GM06990 (cell line): ENCODE measurements around the gene SORBS1.

Experiments
- DNase-seq: peaks from one replicate; pipeline ENCODE4 v3.0.0-alpha.2; 2011; ENCODE audit not compliant: insufficient read length; ENCODE audit errors: extremely low read depth
- H3K27me3 ChIP-seq: replicated peaks from 2 replicates; pipeline ENCODE4 v1.6.0; 2011; ENCODE audit warnings: low read length; ENCODE audit not compliant: control insufficient read depth, insufficient read depth
- H3K36me3 ChIP-seq: 2 replicates; pipeline ENCODE4 v1.5.1; 2011; ENCODE audit warnings: low read length; ENCODE audit not compliant: control insufficient read depth, insufficient read depth
- H3K4me3 ChIP-seq: replicated peaks from 2 replicates; pipeline ENCODE4 v1.5.1; 2011; ENCODE audit warnings: low read depth, mild to moderate bottlenecking, control low read depth, low read length
- CTCF ChIP-seq: IDR thresholded peaks from 2 replicates; pipeline ENCODE4 v1.5.1; 2011; ENCODE audit warnings: low read length, control low read depth, mild to moderate bottlenecking, inconsistent platforms; ENCODE audit not compliant: insufficient read depth, poor library complexity, severe bottlenecking

SORBS1 gene

GRCh38 chr10:95414016-95414830 lies 146.9 kb downstream of the SORBS1 start:
- Histone ChIP-seq H3K4me3 (no peak overlapping the region), H3K27me3 (no peaks in the 10 kb centered on the region), H3K36me3 (no peaks in the 10 kb centered on the region)
- no peak for DNase-seq
- no peak for TF ChIP-seq CTCF

- H3K27me3 ChIP-seq, result no peaks in the 10 kb centered on the region
- H3K36me3 ChIP-seq, result no peaks in the 10 kb centered on the region
- no peak for TF ChIP-seq CTCF
- no peak for DNase-seq
- no peak overlapping the region for H3K4me3 ChIP-seq
Measured at GRCh38 chr10:95413588-95413987, 147.6 kb downstream of the SORBS1 start.

- Histone ChIP-seq H3K27me3 (no peaks in the 10 kb centered on the region), H3K4me3 (no peak overlapping the region), H3K36me3 (no peaks in the 10 kb centered on the region)
- no peak for DNase-seq
- TF ChIP-seq CTCF, result no peak
Measured at GRCh38 chr10:95411635-95412034, 149.5 kb downstream of the SORBS1 start.

GRCh38 chr10:95408983-95409873 lies 151.9 kb downstream of the SORBS1 start:
- Histone ChIP-seq H3K27me3 (no peaks in the 10 kb centered on the region), H3K36me3 (no peaks in the 10 kb centered on the region), H3K4me3 (no peak overlapping the region)
- TF ChIP-seq CTCF, result no peak
- no peak for DNase-seq

GRCh38 chr10:95408148-95408960 lies 152.8 kb downstream of the SORBS1 start:
- no peak for TF ChIP-seq CTCF
- no peaks in the 10 kb centered on the region for H3K36me3 ChIP-seq
- H3K4me3 ChIP-seq, result no peak overlapping the region
- no peaks in the 10 kb centered on the region for H3K27me3 ChIP-seq
- DNase-seq, result no peak
